PC-9 (cell line): ENCODE data around the gene FOSL2.

ENCODE experiments used
- CTCF ChIP-seq: fragments of 200-600 bp; sonication (generic); conservative IDR thresholded peaks from 2 replicates; pipeline ENCODE4 v1.6.1; 2017; ENCODE audit warnings: mixed run types, antibody characterized with exemption, mild to moderate bottlenecking, moderate library complexity
- EZH2 ChIP-seq: fragments of 200-600 bp; sonication (generic); IDR thresholded peaks from 2 replicates; pipeline ENCODE4 v1.8.0; 2017; ENCODE audit warnings: antibody characterized with exemption, low read depth

- no peak for TF ChIP-seq CTCF
- no peak for TF ChIP-seq EZH2
These were observed 43.7 kb upstream of the FOSL2 start for GRCh38 chr2:28348921-28349320.
